Gastrocnemius medialis (tissue), 4 donors: ENCODE measurements around the gene AQP12B.

Source experiments
- POLR2A ChIP-seq, 2 donors: fragments of 450-650 bp; IDR thresholded peaks; one replicate each; pipeline ENCODE4 v1.6.1; 2017; ENCODE audit warnings: antibody characterized with exemption in 2 of 2, mild to moderate bottlenecking in 2 of 2, moderate library complexity in 2 of 2
- TF ChIP-seq, protein P1 (sequence below), 5 experiments: fragments of 450-650 bp in 3 of 5; fragments of 200-600 bp in 2 of 5; sonication (generic) in 2 of 5; IDR thresholded peaks in 4 of 5; conservative IDR thresholded peaks in 1 of 5; 1 replicate in 4 of 5; 2 replicates in 1 of 5; pipeline ENCODE4 v1.5.1; 2016 to 2019; ENCODE audit warnings: antibody characterized with exemption in 5 of 5, mild to moderate bottlenecking in 3 of 5, moderate library complexity in 3 of 5

DNA sequence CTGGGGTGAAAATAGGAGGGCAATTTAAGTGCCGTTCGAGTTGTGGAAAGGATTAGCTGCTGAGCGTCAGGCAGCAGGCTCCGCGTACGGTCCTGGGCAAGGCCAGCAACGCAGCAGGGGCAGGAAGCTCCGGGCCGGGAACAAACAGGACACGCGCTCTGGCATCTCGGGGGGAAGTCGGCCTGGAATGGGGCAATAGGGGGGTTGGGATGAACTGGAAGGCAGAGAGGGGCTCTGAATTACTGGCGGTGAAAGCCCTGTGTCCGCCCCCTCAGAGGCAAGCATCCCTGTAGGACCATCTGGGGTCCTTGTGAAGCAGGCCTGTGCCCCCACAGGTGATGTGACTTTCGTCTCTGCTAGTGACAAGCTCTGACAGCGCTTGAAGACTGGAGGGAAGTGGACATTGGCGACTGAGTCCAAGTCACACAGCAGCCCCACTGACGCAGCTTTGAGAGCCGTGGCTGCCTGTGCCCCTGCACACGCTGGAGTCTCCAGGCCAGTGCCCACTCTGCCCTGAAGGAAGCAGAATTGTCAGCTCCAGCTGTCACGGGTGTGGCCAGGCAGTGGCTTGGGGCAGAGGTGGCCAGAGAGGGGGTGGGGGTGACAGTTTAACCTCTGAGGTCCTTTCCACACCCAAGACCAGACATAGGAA, 35.1 kb downstream of the AQP12B start:
- TF ChIP-seq, protein P1, sequence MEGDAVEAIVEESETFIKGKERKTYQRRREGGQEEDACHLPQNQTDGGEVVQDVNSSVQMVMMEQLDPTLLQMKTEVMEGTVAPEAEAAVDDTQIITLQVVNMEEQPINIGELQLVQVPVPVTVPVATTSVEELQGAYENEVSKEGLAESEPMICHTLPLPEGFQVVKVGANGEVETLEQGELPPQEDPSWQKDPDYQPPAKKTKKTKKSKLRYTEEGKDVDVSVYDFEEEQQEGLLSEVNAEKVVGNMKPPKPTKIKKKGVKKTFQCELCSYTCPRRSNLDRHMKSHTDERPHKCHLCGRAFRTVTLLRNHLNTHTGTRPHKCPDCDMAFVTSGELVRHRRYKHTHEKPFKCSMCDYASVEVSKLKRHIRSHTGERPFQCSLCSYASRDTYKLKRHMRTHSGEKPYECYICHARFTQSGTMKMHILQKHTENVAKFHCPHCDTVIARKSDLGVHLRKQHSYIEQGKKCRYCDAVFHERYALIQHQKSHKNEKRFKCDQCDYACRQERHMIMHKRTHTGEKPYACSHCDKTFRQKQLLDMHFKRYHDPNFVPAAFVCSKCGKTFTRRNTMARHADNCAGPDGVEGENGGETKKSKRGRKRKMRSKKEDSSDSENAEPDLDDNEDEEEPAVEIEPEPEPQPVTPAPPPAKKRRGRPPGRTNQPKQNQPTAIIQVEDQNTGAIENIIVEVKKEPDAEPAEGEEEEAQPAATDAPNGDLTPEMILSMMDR (IDR thresholded peaks at IDR 0.05 in 4 of 5, conservative IDR thresholded peaks at IDR 0.05 in 1 of 5) = no peak
- TF ChIP-seq POLR2A (IDR thresholded peaks at IDR 0.05) = no peak
